ENCODE data around the gene ZFP57. TPM values are rescaled to one million over a fixed set of nuclear protein-coding genes. Genes with fewer than 3 reads are reported as not detected.
A peak's percentile ranks its signal among the peaks of the same experiment; 100 is the strongest.

ZFP57 gene
- total RNA-seq, 1 donor from 2014 or later, result 2.7 TPM

- H3K9me3 Mint-ChIP-seq, result no peaks in the 10 kb centered on the region
- H3K27me3 Mint-ChIP-seq (ENCODE audit: insufficient read depth), result no peaks in the 10 kb centered on the region
- H3K27ac Mint-ChIP-seq, result no peak overlapping the region
- peaks cover 29% of the 10 kb centered on the region for H3K4me1 Mint-ChIP-seq (ENCODE audit: low read depth)
- H3K36me3 Mint-ChIP-seq (ENCODE audit: low read depth), result peaks cover 22% of the 10 kb centered on the region
- no peak overlapping the region for H3K4me3 Mint-ChIP-seq
- no peak for DNase-seq (ENCODE audit: low spot score)
- intact Hi-C loops (cut with micrococcal nuclease), result loop anchor here (5.0 kb wide), 2 partner anchors 221 to 341 kb away; partner anchors contain the start of genes HLA-A and POLR1H
Measured at GRCh38 chr6:29720863-29721262, 39.9 kb upstream of the ZFP57 start.

- H3K9me3 Mint-ChIP-seq, result no peaks in the 10 kb centered on the region
- peak overlapping the region; percentile 63 for H3K4me3 Mint-ChIP-seq
- no peak for DNase-seq (ENCODE audit: low spot score)
- peaks cover 11% of the 10 kb centered on the region for H3K27me3 Mint-ChIP-seq (ENCODE audit: insufficient read depth)
- intact Hi-C loops (cut with micrococcal nuclease), result no loop called here
- no peaks in the 10 kb centered on the region for H3K36me3 Mint-ChIP-seq (ENCODE audit: low read depth)
- peaks cover 71% of the 10 kb centered on the region for H3K4me1 Mint-ChIP-seq (ENCODE audit: low read depth)
- H3K27ac Mint-ChIP-seq, result peak overlapping the region; percentile 64
Measured at GRCh38 chr6:29710281-29710941, 29.5 kb upstream of the ZFP57 start.

GRCh38 chr6:29709188-29709587 is 28.2 kb upstream of the ZFP57 start:
- DNase-seq (ENCODE audit: low spot score), result no peak
- Mint-ChIP-seq H3K27me3 (ENCODE audit: insufficient read depth) (peaks cover 13% of the 10 kb centered on the region), H3K4me1 (ENCODE audit: low read depth) (peaks cover 71% of the 10 kb centered on the region), H3K9me3 (no peaks in the 10 kb centered on the region), H3K36me3 (ENCODE audit: low read depth) (no peaks in the 10 kb centered on the region), H3K4me3 (peak overlapping the region; percentile 70), H3K27ac (peak overlapping the region; percentile 80)
- intact Hi-C loops (cut with micrococcal nuclease), result loop anchor here (1.0 to 5.0 kb wide), 2 partner anchors 40 to 303 kb away; no protein-coding TSS in a partner anchor

GRCh38 chr6:29708432-29709179 is 27.7 kb upstream of the ZFP57 start:
- H3K4me3 Mint-ChIP-seq, result peak overlapping the region; percentile 70
- DNase-seq (ENCODE audit: low spot score), result peak; percentile 78
- peak overlapping the region; percentile 80 for H3K27ac Mint-ChIP-seq
- H3K36me3 Mint-ChIP-seq (ENCODE audit: low read depth), result no peaks in the 10 kb centered on the region
- peaks cover 71% of the 10 kb centered on the region for H3K4me1 Mint-ChIP-seq (ENCODE audit: low read depth)
- H3K9me3 Mint-ChIP-seq, result no peaks in the 10 kb centered on the region
- intact Hi-C loops (cut with micrococcal nuclease), result loop anchor here (1.0 to 5.0 kb wide), 3 partner anchors 41 to 304 kb away; no protein-coding TSS in a partner anchor
- H3K27me3 Mint-ChIP-seq (ENCODE audit: insufficient read depth), result peaks cover 19% of the 10 kb centered on the region

GRCh38 chr6:29705389-29706231 is 24.7 kb upstream of the ZFP57 start:
- Mint-ChIP-seq H3K4me1 (ENCODE audit: low read depth) (peaks cover 60% of the 10 kb centered on the region), H3K4me3 (no peak overlapping the region)
- no peak for DNase-seq (ENCODE audit: low spot score)

GRCh38 chr6:29702519-29703103 is 21.7 kb upstream of the ZFP57 start:
- Mint-ChIP-seq H3K36me3 (ENCODE audit: low read depth) (no peaks in the 10 kb centered on the region), H3K27ac (no peak overlapping the region), H3K27me3 (ENCODE audit: insufficient read depth) (peaks cover 40% of the 10 kb centered on the region), H3K9me3 (no peaks in the 10 kb centered on the region), H3K4me3 (no peak overlapping the region), H3K4me1 (ENCODE audit: low read depth) (peaks cover 30% of the 10 kb centered on the region)
- intact Hi-C loops (cut with micrococcal nuclease), result loop anchor here (1.0 kb wide), 2 partner anchors 51 to 133 kb away; no protein-coding TSS in a partner anchor
- DNase-seq (ENCODE audit: low spot score), result peak; percentile 65

More at GRCh38 chr6:29705389-29706231, 24.7 kb upstream of the ZFP57 start:
- intact Hi-C loops (cut with micrococcal nuclease), result loop anchor here (2.0 to 5.0 kb wide), 2 partner anchors 87 to 307 kb away; no protein-coding TSS in a partner anchor
- H3K27me3 Mint-ChIP-seq (ENCODE audit: insufficient read depth), result peaks cover 30% of the 10 kb centered on the region
- H3K27ac Mint-ChIP-seq, result no peak overlapping the region
- no peaks in the 10 kb centered on the region for H3K36me3 Mint-ChIP-seq (ENCODE audit: low read depth)
- H3K9me3 Mint-ChIP-seq, result no peaks in the 10 kb centered on the region

GRCh38 chr6:29696147-29697125 is 15.5 kb upstream of the ZFP57 start:
- peaks cover 6% of the 10 kb centered on the region for H3K9me3 Mint-ChIP-seq
- DNase-seq (ENCODE audit: low spot score), result no peak
- peaks cover 16% of the 10 kb centered on the region for H3K27me3 Mint-ChIP-seq (ENCODE audit: insufficient read depth)
- H3K4me3 Mint-ChIP-seq, result no peak overlapping the region
- H3K4me1 Mint-ChIP-seq (ENCODE audit: low read depth), result no peaks in the 10 kb centered on the region
- intact Hi-C loops (cut with micrococcal nuclease), result loop anchor here (2.0 kb wide), 1 partner anchor 48 kb away; no protein-coding TSS in a partner anchor
- H3K36me3 Mint-ChIP-seq (ENCODE audit: low read depth), result no peaks in the 10 kb centered on the region
- H3K27ac Mint-ChIP-seq, result no peak overlapping the region

- DNase-seq (ENCODE audit: low spot score), result no peak
- Mint-ChIP-seq H3K27ac (no peak overlapping the region), H3K36me3 (ENCODE audit: low read depth) (no peaks in the 10 kb centered on the region), H3K4me1 (ENCODE audit: low read depth) (no peaks in the 10 kb centered on the region), H3K27me3 (ENCODE audit: insufficient read depth) (peaks cover 4% of the 10 kb centered on the region), H3K4me3 (no peak overlapping the region), H3K9me3 (peaks cover 6% of the 10 kb centered on the region)
- intact Hi-C loops (cut with micrococcal nuclease), result no loop called here
Measured at GRCh38 chr6:29694637-29695036, 13.7 kb upstream of the ZFP57 start.

- H3K4me3 Mint-ChIP-seq, result no peak overlapping the region
- H3K27me3 Mint-ChIP-seq (ENCODE audit: insufficient read depth), result peaks cover 11% of the 10 kb centered on the region
- no peak overlapping the region for H3K27ac Mint-ChIP-seq
- H3K9me3 Mint-ChIP-seq, result no peaks in the 10 kb centered on the region
- no peaks in the 10 kb centered on the region for H3K36me3 Mint-ChIP-seq (ENCODE audit: low read depth)
- DNase-seq (ENCODE audit: low spot score), result no peak
- peaks cover 11% of the 10 kb centered on the region for H3K4me1 Mint-ChIP-seq (ENCODE audit: low read depth)
- intact Hi-C loops (cut with micrococcal nuclease), result no loop called here
Measured at GRCh38 chr6:29685718-29686326, 4.9 kb upstream of the ZFP57 start.

- Mint-ChIP-seq H3K27ac (no peak overlapping the region), H3K4me3 (no peak overlapping the region), H3K36me3 (ENCODE audit: low read depth) (no peaks in the 10 kb centered on the region), H3K27me3 (ENCODE audit: insufficient read depth) (peaks cover 3% of the 10 kb centered on the region), H3K9me3 (no peaks in the 10 kb centered on the region), H3K4me1 (ENCODE audit: low read depth) (peaks cover 16% of the 10 kb centered on the region)
- intact Hi-C loops (cut with micrococcal nuclease), result no loop called here
- DNase-seq (ENCODE audit: low spot score), result no peak
Measured at GRCh38 chr6:29681811-29682210, 859 bp upstream of the ZFP57 start.

GRCh38 chr6:29680416-29680815 is 536 bp downstream of the ZFP57 start:
- Mint-ChIP-seq H3K36me3 (ENCODE audit: low read depth) (no peaks in the 10 kb centered on the region), H3K4me3 (peak overlapping the region; percentile 77), H3K4me1 (ENCODE audit: low read depth) (peaks cover 19% of the 10 kb centered on the region), H3K27me3 (ENCODE audit: insufficient read depth) (no peaks in the 10 kb centered on the region), H3K27ac (peak overlapping the region; percentile 44), H3K9me3 (no peaks in the 10 kb centered on the region)
- intact Hi-C loops (cut with micrococcal nuclease), result no loop called here
- no peak for DNase-seq (ENCODE audit: low spot score)

Data from activated T-helper 1 cell treated with anti-CD3 and anti-CD28 coated beads, Interleukin-12 subunit alpha, Interleukin-12 subunit beta, Interleukin-2, Interleukin-4 antibody, amounts not matched to agents 30 ng/mL and 10 ng/mL and 1 ng/mL, durations not matched to agents 14 hours and 24 hours and 36 hours (primary cell).